ENCODE results near the gene PLIN4.

The PLIN4 gene

GRCh38 chr19:4452230-4452990, 65.9 kb downstream of the PLIN4 start:
- no peak for DNase-seq
